Astrocyte of the spinal cord (primary cell): ENCODE data around the gene CLEC14A.

Source experiments
- DNase-seq: peaks from one replicate; pipeline ENCODE4 v3.0.0; 2011; ENCODE audit warnings: low read depth, low spot score
- H3K4me3 ChIP-seq: 2 replicates; pipeline ENCODE4 v1.5.1; 2011; ENCODE audit warnings: low read depth, mild to moderate bottlenecking, low read length, moderate library complexity
- CTCF ChIP-seq: IDR thresholded peaks from 2 replicates; pipeline ENCODE4 v1.5.1; 2012; ENCODE audit warnings: low read depth, mild to moderate bottlenecking, low read length, inconsistent platforms
- in situ Hi-C: cut with HindIII; loops from 2 replicates; pipeline ENCODE4 v1.10.0; 2017; ENCODE audit warnings: low sequenced_read_pairs

CLEC14A gene

GRCh38 chr14:38278035-38278434 lies 22.1 kb upstream of the CLEC14A start:
- no peak overlapping the region for H3K4me3 ChIP-seq
- TF ChIP-seq CTCF: no peak
- in situ Hi-C loops: no loop called here
- no peak for DNase-seq

- no peak overlapping the region for H3K4me3 ChIP-seq
- TF ChIP-seq CTCF: no peak
- in situ Hi-C loops: no loop called here
- no peak for DNase-seq
These were observed 7.0 kb upstream of the CLEC14A start for GRCh38 chr14:38262844-38263243.

- DNase-seq: no peak
- in situ Hi-C loops: no loop called here
- TF ChIP-seq CTCF: no peak
- no peak overlapping the region for H3K4me3 ChIP-seq
These were observed 5.7 kb upstream of the CLEC14A start for GRCh38 chr14:38261620-38262019.

GRCh38 chr14:38257507-38257906 lies 1.6 kb upstream of the CLEC14A start:
- H3K4me3 ChIP-seq: no peak overlapping the region
- no peak for TF ChIP-seq CTCF
- DNase-seq: no peak
- in situ Hi-C loops: no loop called here

- TF ChIP-seq CTCF: peak; percentile 16
- no peak for DNase-seq
- no peak overlapping the region for H3K4me3 ChIP-seq
- in situ Hi-C loops: no loop called here
These were observed 594 bp upstream of the CLEC14A start for GRCh38 chr14:38256533-38256840.

GRCh38 chr14:38255408-38255672 lies 553 bp downstream of the CLEC14A start:
- DNase-seq: peak; percentile 7
- H3K4me3 ChIP-seq: peak overlapping the region; percentile 30

More at GRCh38 chr14:38255408-38255672, 553 bp downstream of the CLEC14A start:
- in situ Hi-C loops: no loop called here
- TF ChIP-seq CTCF: no peak
